Peyer's patch (tissue), 4 donors: ENCODE measurements around the gene POU5F1. TPM values are rescaled to one million over a fixed set of nuclear protein-coding genes. Genes with fewer than 3 reads are reported as not detected.
"Not testable (repeated sequence)": the region's sequence is repeated elsewhere in the genome, so short reads cannot be mapped to it uniquely, and the experiment has no call there.

Experiments
- DNase-seq, 3 donors: peaks; one replicate each; pipeline ENCODE4 v3.0.0-alpha.2; 2017 to 2019
- H3K27ac ChIP-seq, 4 donors: fragments of 200-600 bp; sonication (generic); one replicate each; pipeline ENCODE4 v1.5.1; 2016 to 2019
- H3K27me3 ChIP-seq, 2 donors: fragments of 200-600 bp; sonication (generic); one replicate each; pipeline ENCODE4 v1.5.1; 2019
- H3K36me3 ChIP-seq, 3 donors: fragments of 200-600 bp; sonication (generic); one replicate each; pipeline ENCODE4 v1.5.1; 2016 to 2019
- H3K4me1 ChIP-seq, 4 donors: fragments of 200-600 bp; sonication (generic); one replicate each; pipeline ENCODE4 v1.5.1; 2016 to 2019
- H3K4me3 ChIP-seq, 4 donors: fragments of 200-600 bp; sonication (generic); 1 replicate in 3 of 4; 2 replicates in 1 of 4; pipeline ENCODE4 v1.5.1; 2016 to 2019; ENCODE audit warnings: mild to moderate bottlenecking in 1 of 4
- H3K9me3 ChIP-seq, 4 donors: fragments of 200-600 bp; sonication (generic); one replicate each; pipeline ENCODE4 v1.5.1; 2016 to 2019; ENCODE audit warnings: mild to moderate bottlenecking in 1 of 4
- POLR2A ChIP-seq, 2 donors: fragments of 450-650 bp; IDR thresholded peaks; one replicate each; pipeline ENCODE4 v1.5.1; 2017; ENCODE audit warnings: antibody characterized with exemption in 2 of 2, mild to moderate bottlenecking in 2 of 2, moderate library complexity in 2 of 2
- total RNA-seq, 4 donors: library from RNA; depleted of rRNA; stranded (reverse); fragments of >200 nt; gene quantifications; one replicate each; pipeline ENCODE4 v1.1.0, GENCODE V29; 2016
- TF ChIP-seq, protein P1 (sequence below), 6 experiments: fragments of 450-650 bp in 4 of 6; fragments of 200-600 bp in 2 of 6; sonication (generic) in 1 of 6; IDR thresholded peaks; one replicate each; pipeline ENCODE4 v1.5.1; 2017 to 2019; ENCODE audit warnings: antibody characterized with exemption in 6 of 6, mild to moderate bottlenecking in 3 of 6, moderate library complexity in 1 of 6

The POU5F1 gene
- total RNA-seq, 4 donors from 2014 or later: 14.9 to 121 (median 45.0) TPM

DNA sequence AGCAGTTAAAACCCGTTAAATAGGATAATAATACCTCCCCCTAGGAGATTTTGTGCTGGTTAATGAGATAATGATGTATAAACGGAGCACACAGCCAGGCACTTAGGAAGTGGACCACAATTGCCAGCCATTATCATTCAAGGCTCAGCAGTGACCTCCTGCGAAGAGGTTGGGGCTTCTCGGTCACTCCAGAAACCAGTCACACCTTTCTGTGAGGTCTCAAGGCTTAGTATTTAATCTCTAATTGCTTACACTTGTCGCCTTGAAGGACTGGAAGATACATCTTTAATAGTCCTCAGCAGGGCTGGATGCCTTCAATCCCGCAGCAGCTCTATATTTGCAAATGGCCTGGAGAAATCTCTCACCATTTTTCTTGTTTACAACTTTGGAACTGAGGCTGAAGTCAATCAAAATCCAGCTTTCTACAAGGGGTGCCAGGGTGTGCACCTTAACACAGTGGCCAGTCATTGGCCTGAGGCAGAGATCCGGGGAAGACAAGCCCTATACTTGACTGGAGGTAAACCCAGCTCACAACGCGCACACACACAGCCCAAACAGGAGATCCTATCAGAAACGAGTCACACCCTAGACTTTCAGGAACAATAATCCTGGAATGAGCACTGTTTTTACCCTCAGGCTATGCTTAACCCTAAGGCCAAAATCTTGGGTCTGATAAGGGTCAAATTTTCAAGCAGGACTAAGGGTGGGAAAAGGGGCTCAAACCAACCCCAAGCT is 1.2 kb downstream of the POU5F1 start:
- Histone ChIP-seq H3K9me3 (no peaks in the 10 kb centered on the region), H3K27ac (no peak overlapping the region), H3K4me1 (no peaks in the 10 kb centered on the region), H3K36me3 (peaks cover 0 to 9% (median 0%) of the 10 kb centered on the region in 3 donors), H3K4me3 (no peak overlapping the region), H3K27me3 (no peaks in the 10 kb centered on the region)
- no peak for TF ChIP-seq POLR2A (IDR thresholded peaks at IDR 0.05)
- TF ChIP-seq, protein P1, sequence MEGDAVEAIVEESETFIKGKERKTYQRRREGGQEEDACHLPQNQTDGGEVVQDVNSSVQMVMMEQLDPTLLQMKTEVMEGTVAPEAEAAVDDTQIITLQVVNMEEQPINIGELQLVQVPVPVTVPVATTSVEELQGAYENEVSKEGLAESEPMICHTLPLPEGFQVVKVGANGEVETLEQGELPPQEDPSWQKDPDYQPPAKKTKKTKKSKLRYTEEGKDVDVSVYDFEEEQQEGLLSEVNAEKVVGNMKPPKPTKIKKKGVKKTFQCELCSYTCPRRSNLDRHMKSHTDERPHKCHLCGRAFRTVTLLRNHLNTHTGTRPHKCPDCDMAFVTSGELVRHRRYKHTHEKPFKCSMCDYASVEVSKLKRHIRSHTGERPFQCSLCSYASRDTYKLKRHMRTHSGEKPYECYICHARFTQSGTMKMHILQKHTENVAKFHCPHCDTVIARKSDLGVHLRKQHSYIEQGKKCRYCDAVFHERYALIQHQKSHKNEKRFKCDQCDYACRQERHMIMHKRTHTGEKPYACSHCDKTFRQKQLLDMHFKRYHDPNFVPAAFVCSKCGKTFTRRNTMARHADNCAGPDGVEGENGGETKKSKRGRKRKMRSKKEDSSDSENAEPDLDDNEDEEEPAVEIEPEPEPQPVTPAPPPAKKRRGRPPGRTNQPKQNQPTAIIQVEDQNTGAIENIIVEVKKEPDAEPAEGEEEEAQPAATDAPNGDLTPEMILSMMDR (IDR thresholded peaks at IDR 0.05): no peak
- no peak for DNase-seq

DNA sequence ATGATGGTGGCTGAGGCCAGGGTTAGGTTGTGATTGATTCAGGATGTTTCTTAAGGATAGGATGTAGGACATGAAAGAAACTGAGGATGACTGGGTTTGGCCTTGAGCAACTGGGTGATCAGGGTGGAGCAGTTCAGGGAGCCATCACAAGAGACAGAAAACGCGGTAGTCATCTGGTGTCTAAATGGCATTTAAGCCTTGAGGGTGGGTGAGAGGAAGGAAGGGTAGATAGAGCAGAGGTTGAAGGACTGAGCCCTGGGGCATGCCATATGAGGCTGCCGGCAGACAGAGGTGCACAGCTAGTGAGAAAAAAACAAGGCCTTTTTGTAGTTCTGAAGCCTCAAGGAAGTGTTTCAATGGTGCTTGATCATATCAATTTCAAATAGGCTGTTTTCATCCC is 1.9 kb downstream of the POU5F1 start:
- DNase-seq: no peak
- TF ChIP-seq, protein P1 (IDR thresholded peaks at IDR 0.05): no peak
- no peak for TF ChIP-seq POLR2A (IDR thresholded peaks at IDR 0.05)
- no peak overlapping the region for H3K27ac ChIP-seq
- H3K4me3 ChIP-seq: no peak overlapping the region
- H3K36me3 ChIP-seq: peaks cover 0 to 2% (median 0%) of the 10 kb centered on the region in 3 donors
- H3K9me3 ChIP-seq: no peaks in the 10 kb centered on the region
- no peaks in the 10 kb centered on the region for H3K4me1 ChIP-seq
- no peaks in the 10 kb centered on the region for H3K27me3 ChIP-seq

- Histone ChIP-seq H3K36me3 (peaks cover 0 to 11% (median 0%) of the 10 kb centered on the region in 3 donors), H3K4me3 (no peak overlapping the region), H3K9me3 (no peaks in the 10 kb centered on the region), H3K27me3 (no peaks in the 10 kb centered on the region), H3K27ac (peak overlapping the region in 1 of 4 donors; percentile 64), H3K4me1 (no peaks in the 10 kb centered on the region)
- no peak for DNase-seq
- TF ChIP-seq, protein P1 (IDR thresholded peaks at IDR 0.05): no peak
- TF ChIP-seq POLR2A (IDR thresholded peaks at IDR 0.05): no peak
These were observed 4.5 kb downstream of the POU5F1 start for GRCh38 chr6:31165986-31166385.

DNA sequence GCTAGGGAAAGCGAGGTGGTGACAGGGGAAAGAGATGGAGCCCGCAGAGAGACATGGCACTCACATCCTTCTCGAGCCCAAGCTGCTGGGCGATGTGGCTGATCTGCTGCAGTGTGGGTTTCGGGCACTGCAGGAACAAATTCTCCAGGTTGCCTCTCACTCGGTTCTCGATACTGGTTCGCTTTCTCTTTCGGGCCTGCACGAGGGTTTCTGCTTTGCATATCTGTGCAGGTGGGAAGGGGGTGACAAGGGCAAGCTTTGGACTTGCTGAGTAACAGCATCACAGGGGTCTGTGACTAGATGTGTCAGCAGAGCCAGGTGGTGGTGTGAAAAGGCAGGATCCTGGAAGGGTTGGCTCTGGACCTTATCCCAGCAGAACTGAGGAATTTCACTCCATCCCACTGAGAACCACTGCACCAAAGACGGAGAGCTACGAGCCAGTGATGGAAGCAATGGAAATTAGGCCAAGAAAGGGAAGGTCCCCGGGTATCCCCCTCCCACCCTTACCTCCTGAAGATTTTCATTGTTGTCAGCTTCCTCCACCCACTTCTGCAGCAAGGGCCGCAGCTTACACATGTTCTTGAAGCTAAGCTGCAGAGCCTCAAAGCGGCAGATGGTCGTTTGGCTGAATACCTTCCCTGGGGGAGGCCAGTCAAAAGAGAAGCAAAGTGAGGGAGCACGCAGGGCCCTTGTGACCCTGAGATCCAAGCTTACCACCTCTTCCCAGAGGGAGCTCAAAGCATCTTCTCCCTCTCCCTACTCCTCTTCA is 5.2 kb downstream of the POU5F1 start:
- H3K9me3 ChIP-seq, H3K4me3 ChIP-seq, H3K4me1 ChIP-seq, H3K27me3 ChIP-seq: not testable (repeated sequence)
- peak; percentile 18 to 73 (median 72) for DNase-seq
- Histone ChIP-seq H3K36me3 (peaks cover 0 to 11% (median 0%) of the 10 kb centered on the region in 3 donors), H3K27ac (peak overlapping the region in 1 of 4 donors; percentile 64)

- H3K4me3 ChIP-seq, H3K9me3 ChIP-seq, H3K27me3 ChIP-seq, H3K4me1 ChIP-seq: not testable (repeated sequence)
- DNase-seq: peak in 1 of 3 donors; percentile 6
- Histone ChIP-seq H3K27ac (peak overlapping the region in 1 of 4 donors; percentile 64), H3K36me3 (peaks cover 0 to 11% (median 0%) of the 10 kb centered on the region in 3 donors)
These were observed 5.9 kb downstream of the POU5F1 start for GRCh38 chr6:31164475-31165063.

DNA sequence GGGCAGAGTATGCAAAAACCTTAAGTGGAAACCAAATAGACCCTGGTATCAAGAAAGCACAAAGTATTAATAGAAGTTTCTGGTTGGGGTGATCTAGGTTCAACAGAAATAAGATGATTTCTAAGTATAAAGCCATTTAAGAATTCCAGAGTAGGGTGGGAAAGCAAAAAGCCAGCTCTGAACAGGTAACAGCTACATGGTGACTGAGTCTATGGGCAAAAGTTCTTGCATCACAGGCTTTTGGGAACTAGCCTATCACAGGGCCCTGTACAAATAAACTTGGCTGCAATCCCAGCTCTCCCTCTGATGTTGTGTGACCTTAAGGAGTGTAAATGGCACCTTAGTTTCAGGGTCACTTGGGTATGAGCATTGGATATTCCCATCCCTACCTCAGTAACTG is 6.6 kb downstream of the POU5F1 start:
- H3K27me3 ChIP-seq: no peaks in the 10 kb centered on the region
- DNase-seq: no peak
- no peak for TF ChIP-seq POLR2A (IDR thresholded peaks at IDR 0.05)
- TF ChIP-seq, protein P1 (IDR thresholded peaks at IDR 0.05): no peak
- H3K36me3 ChIP-seq: peaks cover 0 to 11% (median 0%) of the 10 kb centered on the region in 3 donors
- no peak overlapping the region for H3K4me3 ChIP-seq
- no peak overlapping the region for H3K27ac ChIP-seq
- H3K9me3 ChIP-seq: no peaks in the 10 kb centered on the region
- H3K4me1 ChIP-seq: peaks cover 0 to 9% (median 7%) of the 10 kb centered on the region in 4 donors
